Progenitor cell of endocrine pancreas (in vitro differentiated cells): ENCODE measurements around the gene ZNF692. TPM values are rescaled to one million over a fixed set of nuclear protein-coding genes. Genes with fewer than 3 reads are reported as not detected.
A peak's percentile ranks its signal among the peaks of the same experiment; 100 is the strongest.
"Not testable (repeated sequence)": the region's sequence is repeated elsewhere in the genome, so short reads cannot be mapped to it uniquely, and the experiment has no call there.

Experiments
- DNase-seq: peaks from one replicate; pipeline ENCODE4 v3.0.0; 2021; ENCODE audit warnings: low spot score; ENCODE audit not compliant: unreplicated experiment
- H3K27ac Mint-ChIP-seq: 2 replicates; pipeline ENCODE4 v1.8.0; 2021; ENCODE audit warnings: mild to moderate bottlenecking, moderate library complexity, mixed read lengths
- H3K27me3 Mint-ChIP-seq: 2 replicates; pipeline ENCODE4 v1.8.0; 2021; ENCODE audit warnings: mixed read lengths
- H3K36me3 Mint-ChIP-seq: 2 replicates; pipeline ENCODE4 v1.8.0; 2022; ENCODE audit warnings: mixed read lengths; ENCODE audit not compliant: insufficient read depth
- H3K4me1 Mint-ChIP-seq: 2 replicates; pipeline ENCODE4 v1.8.0; 2021; ENCODE audit warnings: low read depth, mixed read lengths
- H3K4me3 Mint-ChIP-seq: 2 replicates; pipeline ENCODE4 v1.8.0; 2021; ENCODE audit warnings: low read depth, mild to moderate bottlenecking, moderate library complexity, mixed read lengths
- H3K9me3 Mint-ChIP-seq: 2 replicates; pipeline ENCODE4 v1.8.0; 2021; ENCODE audit warnings: low read depth, mixed read lengths
- CTCF ChIP-seq: fragments of 200-600 bp; sonication (generic); IDR thresholded peaks from one replicate; pipeline ENCODE4 v1.5.0; 2021; ENCODE audit warnings: antibody characterized with exemption, mild to moderate bottlenecking; ENCODE audit not compliant: unreplicated experiment
- total RNA-seq: library from RNA; stranded (reverse); gene quantifications from 2 replicates; pipeline ENCODE4 v1.2.1, GENCODE V29; 2021

ZNF692 gene
- total RNA-seq, 1 donor from 2014 or later, result 109 TPM

DNA sequence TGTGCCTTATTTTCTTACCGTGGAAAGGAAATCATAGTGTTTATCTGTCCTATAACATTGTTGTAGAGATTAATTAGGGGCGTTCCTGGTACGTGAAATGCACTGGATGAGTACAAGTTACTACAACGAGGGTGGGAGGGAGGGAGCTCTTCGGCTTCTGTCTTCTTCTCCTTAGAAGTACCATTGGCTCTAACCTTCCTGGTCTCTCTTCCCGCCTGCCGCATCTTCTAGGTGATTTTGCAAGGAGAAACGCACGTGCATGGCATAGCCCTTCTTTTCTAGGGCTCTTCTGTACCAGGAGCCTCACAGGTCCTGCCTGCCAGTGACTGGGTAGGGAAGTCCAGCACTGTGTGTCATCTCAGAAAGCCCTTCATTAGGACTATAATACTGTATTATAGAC, 50.0 kb downstream of the ZNF692 start:
- H3K4me3 Mint-ChIP-seq, result no peak overlapping the region
- no peak overlapping the region for H3K27ac Mint-ChIP-seq
- peaks cover under 1% of the 10 kb centered on the region for H3K9me3 Mint-ChIP-seq
- TF ChIP-seq CTCF, result no peak
- H3K27me3 Mint-ChIP-seq, result no peaks in the 10 kb centered on the region
- peaks cover 9% of the 10 kb centered on the region for H3K36me3 Mint-ChIP-seq
- peaks cover 10% of the 10 kb centered on the region for H3K4me1 Mint-ChIP-seq
- no peak for DNase-seq

GRCh38 chr1:248807067-248807737, 51.7 kb downstream of the ZNF692 start:
- peak; percentile 28 for DNase-seq
- H3K27ac Mint-ChIP-seq, result no peak overlapping the region
- TF ChIP-seq CTCF, result peak; percentile 76

GRCh38 chr1:248805876-248806275, 53.0 kb downstream of the ZNF692 start:
- no peak for DNase-seq
- Mint-ChIP-seq H3K27ac (no peak overlapping the region), H3K4me3 (no peak overlapping the region), H3K4me1 (peaks cover 10% of the 10 kb centered on the region), H3K27me3 (no peaks in the 10 kb centered on the region), H3K9me3 (peaks cover 15% of the 10 kb centered on the region), H3K36me3 (no peaks in the 10 kb centered on the region)
- no peak for TF ChIP-seq CTCF

More at GRCh38 chr1:248807067-248807737, 51.7 kb downstream of the ZNF692 start:
- Mint-ChIP-seq H3K4me3 (no peak overlapping the region), H3K27me3 (no peaks in the 10 kb centered on the region), H3K36me3 (peaks cover 2% of the 10 kb centered on the region), H3K4me1 (peaks cover 10% of the 10 kb centered on the region), H3K9me3 (peaks cover 5% of the 10 kb centered on the region)

DNA sequence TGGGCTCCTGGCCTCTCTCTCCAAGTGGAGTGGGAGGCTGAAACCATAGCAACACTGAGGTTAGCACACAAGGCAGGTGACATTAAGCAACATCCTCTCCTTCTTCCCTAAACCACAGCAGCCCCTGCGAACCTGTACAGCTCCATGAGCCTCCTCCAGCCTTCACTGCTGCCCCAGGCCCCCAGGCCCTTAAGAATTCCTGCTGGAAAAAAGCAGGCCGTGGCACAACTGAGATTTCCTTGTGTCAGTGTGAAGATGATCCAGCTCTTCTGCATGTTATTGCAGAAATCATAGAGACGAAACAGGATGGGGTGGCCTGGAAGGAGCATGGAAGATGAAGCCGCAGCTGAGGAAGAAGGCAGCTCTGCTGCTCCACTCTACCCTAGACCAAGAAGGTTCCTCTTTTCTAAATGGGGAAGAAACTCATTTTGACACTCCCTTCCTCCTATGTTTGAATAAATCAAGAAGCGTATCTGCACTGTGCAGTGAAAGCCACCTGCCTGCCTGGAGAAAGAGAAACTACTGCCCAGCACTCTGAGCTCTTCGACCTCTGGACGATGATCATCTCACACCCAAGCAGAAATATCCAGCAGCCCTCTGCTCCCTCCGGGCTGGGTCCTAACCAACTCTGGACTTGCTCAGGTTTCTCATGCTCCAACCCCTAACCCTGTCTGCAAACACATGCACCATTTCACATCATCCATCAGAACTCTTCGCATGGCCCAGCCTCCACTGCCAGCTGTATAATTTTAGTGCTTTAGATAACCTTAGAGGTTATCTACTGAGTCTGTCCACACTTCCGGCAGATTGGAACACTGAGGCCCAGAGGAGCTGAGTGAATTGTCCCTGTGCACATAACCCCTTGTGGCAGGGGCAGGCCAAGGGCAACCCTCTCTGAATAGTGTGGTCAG, 53.9 kb downstream of the ZNF692 start:
- peaks cover 20% of the 10 kb centered on the region for H3K9me3 Mint-ChIP-seq
- H3K36me3 Mint-ChIP-seq, result no peaks in the 10 kb centered on the region

DNA sequence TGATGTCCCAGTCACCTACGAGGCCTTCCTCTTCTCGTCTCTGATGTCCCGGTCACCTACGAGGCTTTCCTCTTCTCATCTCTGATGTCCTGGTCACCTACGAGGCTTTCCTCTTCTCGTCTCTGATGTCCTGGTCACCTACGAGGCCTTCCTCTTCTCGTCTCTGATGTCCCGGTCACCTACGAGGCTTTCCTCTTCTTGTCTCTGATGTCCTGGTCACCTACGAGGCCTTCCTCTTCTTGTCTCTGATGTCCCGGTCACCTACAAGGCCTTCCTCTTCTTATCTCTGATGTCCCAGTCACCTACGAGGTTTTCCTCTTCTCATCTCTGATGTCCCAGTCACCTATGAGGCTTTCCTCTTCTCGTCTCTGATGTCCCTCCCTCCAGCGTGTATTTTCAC, 55.4 kb downstream of the ZNF692 start:
- Mint-ChIP-seq H3K9me3 (peaks cover 26% of the 10 kb centered on the region), H3K4me1 (peaks cover 12% of the 10 kb centered on the region)
- H3K27me3 Mint-ChIP-seq, H3K27ac Mint-ChIP-seq, H3K4me3 Mint-ChIP-seq, H3K36me3 Mint-ChIP-seq, DNase-seq: not testable (repeated sequence)

More for the DNA sequence above, 53.9 kb downstream of the ZNF692 start:
- H3K4me3 Mint-ChIP-seq, result no peak overlapping the region
- H3K27me3 Mint-ChIP-seq, result no peaks in the 10 kb centered on the region
- peak overlapping the region; percentile 7 for H3K27ac Mint-ChIP-seq
- TF ChIP-seq CTCF, result no peak
- DNase-seq, result no peak
- H3K4me1 Mint-ChIP-seq, result peaks cover 12% of the 10 kb centered on the region
